HG03175 (cell line): ENCODE measurements around the gene EPOP.

Experiments
- ATAC-seq: cut with Tn5 transposase; IDR thresholded peaks from one replicate; pipeline ENCODE4 v1.9.1; 2021; ENCODE audit warnings: mild to moderate bottlenecking, moderate library complexity; ENCODE audit not compliant: unreplicated experiment

Gene EPOP

DNA sequence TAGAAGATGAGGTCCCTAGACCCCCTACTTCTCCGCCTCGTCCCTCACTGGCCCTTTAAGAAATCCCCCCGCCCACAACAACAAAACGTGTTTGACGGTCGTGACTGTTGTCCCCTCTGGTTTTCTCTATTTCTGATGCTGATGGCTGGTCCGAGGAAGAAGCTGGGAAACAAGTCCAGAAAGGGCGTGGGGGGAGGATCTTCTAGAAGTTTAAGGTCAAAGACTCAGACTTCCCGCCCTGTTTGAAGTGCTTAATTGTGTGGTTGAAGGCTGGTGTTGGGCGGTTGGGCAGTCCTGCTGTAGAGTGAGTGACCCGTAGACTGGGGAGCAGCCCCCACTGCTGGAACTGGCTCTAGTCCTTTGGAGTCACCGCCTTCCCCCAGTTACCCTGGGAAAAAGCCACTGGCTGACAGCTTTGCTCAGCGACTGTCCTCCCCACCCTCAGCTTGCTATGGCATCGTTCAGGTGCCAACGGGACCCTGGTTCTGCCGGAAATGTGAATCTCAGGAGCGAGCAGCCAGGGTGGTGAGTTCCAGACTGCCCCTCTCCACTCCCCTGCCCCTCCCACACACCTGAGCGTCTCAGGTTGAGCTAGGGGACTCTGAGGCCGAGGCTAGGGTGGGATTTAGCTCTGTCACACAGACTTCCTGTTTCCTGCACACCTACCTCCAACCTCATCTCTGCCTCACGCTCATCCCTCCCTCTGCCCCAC is 31.9 kb upstream of the EPOP start:
- no peak for ATAC-seq

DNA sequence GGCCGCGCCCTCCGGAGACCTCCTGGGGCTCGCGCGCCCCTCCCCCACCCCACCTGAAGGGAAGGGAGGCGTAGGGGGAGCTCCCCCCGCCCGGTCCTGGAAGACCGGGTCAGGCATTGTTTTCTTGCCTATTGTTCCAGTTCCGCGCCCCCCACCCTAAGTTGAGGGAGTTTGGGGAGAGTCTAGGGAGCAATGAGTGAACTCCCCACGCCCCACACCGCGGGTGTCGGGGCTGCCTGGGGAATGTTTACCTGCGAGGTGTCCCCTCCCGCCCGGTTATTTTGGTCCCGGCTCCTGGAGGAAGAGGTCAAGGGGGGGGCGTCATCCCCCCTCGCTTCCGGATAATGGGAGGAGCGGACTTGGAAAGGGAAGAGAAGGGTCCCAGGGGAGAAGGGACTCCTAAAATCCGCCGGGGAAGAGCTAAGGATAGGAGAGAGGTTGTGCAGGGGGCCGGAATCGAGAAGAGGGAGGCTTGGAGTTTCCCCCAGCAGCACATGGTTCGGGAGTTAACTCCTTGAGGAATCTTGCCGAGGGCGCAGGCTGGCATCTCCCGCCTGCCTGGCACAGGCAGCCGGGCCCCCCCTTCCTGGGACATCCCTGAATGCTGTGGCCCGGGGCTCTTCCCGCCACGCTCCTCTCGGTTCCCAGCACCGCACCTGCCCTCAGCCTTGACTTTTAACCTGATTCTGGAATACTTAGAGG is 31.2 kb upstream of the EPOP start:
- ATAC-seq: no peak

DNA sequence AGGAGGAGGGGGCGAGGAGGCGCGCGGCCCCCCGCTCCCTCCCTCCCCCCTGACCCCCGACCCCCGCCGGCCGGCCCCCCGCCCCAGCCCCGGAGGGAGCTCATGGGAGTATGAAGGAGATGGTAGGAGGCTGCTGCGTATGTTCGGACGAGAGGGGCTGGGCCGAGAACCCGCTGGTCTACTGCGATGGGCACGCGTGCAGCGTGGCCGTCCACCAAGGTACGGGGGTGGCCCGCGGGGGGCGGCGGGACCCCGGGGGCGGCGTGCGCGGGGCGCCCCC is 30.7 kb upstream of the EPOP start:
- ATAC-seq: no peak

DNA sequence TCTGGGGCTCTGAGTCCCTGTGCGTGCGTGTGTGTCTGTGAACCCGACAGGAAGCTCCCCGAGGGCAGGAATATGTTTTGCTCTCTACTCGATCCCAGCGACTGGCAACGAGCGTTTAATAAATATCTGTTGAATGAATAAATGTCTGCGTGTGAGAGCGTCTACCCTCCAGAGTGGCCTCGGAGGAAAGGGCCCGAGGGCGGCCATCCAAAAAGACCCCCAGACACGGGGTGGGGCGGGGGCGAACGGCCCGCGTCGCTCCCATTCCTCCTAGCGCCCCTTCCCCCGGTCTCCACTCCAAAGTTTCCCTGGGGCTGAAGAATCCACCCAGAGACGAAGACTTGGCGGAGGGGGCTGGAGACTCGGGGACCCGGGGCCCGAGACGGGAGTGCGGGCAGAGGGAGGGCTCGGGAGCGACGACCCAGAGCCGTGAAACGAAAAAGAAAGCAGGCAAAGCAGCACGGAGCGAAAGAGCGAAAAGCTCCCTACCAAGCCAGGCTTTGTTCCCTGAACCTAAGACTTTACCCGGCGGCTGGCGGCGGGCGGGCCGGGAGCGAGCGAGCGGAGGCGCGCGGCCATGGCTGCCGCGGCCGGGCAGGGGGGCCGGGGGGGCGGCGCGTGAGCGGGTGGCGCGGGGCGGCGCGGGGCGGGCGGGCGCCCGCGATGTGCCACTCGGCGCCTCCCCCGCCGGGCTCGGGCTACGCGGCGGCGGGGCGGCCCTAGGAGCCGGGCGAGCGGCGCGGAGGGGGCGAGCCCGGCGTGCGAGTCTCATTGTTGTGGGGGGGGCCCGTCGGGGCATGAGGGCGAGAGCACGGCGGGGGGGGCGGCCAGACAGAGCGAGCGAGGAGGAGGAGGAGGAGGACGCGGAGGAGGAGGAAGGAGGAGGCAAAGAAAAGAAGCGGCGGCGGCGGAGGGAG is 30.1 kb upstream of the EPOP start, which contains the start of gene MLLT6:
TSS of gene MLLT6 (plus strand) at position 668 of the 917 bp plus-strand sequence. CDS start 360 bp downstream, outside the sequence.
- no peak for ATAC-seq

DNA sequence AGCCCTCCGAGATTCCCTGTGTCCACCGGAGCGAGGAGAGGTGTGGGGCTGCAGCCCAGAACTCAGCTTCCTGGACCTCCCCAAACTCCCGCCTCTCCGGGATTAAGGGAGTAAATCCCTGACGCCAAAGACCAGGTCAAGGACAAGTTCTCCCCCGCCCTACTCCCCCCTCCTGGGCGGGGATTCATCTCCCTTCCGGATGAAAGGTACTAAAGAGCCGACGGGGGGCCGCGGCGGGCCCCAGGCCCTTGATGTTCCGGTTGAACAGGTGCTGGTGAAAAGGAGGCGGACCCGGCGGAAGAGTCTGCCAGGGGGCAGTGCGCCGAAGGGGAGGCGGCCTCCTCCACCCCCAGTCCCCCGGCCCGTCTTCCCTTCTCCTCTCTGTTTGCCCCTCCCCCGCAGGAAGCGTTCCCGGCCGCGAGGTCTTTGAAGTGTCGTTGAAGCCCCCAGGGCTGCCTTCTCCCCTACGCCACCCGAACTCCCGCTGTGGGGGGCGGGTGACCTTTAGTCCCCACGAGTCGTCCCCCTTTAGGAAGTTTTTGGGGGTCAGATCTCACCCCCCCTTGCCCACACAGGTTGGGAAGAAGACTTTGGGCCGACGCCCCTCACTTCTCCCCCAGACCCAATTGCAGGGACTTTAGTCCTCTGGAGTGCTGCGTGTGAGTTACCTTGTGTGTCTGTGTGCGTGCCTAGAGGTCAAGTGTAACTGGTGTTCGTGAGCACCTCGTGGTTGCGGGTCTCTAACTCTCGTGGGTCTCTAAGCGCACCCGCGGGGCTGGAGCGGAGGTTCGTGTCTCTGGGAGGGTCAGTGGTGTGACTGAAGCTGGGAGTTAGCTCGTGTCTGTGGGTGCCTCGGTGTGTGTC is 29.2 kb upstream of the EPOP start:
- no peak for ATAC-seq

DNA sequence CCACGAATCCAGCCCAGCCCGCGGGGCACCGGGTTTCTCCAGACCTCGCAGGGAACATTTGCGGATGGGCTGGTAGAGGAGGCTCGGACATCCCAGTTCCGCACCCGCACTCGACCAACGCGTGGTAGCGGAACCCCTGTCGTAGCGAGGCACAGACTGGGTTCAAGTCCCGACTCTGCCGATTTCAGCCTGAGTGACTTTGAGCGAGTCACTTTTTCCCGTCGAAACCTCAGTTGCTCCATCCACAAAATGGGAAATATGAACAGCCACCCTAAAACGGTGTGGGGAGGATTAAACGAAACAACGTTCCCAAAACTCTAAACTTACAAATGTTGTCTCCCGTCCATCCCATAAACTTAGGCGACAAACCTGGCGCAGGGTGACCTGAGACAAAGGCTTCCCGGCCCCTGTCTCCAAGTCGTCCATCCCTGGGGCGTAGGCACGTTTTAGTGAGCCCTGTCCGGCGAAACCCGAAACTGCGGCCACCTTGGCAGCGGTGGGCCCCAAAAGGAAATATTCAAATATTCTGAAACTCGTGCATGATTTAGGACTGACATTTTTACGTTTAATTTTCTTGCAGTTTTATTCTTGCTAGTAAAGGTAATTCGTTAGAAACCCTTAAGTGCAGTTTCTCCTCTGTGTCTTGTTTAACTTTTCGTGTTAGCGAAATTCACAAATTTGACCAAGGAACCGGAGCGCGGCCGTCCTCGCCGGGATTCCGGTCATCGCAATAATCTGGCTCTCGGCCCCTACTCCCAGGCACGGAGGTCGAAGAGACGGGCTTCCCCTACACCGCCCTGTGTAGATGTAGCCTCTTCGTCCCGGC is 28.4 kb upstream of the EPOP start:
- no peak for ATAC-seq

DNA sequence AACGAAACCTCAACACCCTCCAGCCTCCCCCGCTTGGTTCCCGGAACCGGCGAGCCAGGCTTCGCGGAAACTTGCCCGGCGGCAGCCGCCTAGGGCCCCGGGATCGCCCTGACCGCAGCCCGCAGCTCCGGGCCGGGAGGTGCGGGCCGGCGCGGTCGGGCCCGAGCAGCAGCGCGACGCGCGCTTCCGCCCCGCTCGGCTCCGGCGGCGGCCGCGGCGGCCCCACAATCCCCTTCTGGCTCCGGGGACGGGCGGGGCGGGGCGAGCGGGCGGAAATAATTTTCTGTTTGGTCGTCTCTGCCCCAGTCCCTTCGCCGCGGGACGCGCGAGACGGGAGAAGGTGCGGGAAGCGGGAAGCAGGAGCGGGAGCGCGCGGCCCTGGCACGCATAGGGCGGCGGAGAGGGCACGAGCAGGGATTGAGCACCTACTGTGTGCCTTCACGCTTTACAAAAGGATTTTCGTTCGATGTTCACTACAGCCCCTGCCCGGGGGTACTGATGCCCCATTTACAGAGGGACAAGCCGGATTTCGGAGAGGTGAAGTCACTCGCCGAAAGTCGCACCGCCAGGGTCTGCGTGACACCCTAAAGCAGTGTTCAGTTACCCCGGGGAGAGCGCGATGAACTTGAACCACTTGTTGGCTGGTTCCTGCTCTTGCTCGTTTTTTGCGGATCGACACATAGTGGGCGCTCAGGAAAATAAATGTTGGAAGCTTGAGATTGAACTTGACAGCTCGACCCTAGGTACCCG is 27.6 kb upstream of the EPOP start:
- peak; percentile 38 for ATAC-seq

DNA sequence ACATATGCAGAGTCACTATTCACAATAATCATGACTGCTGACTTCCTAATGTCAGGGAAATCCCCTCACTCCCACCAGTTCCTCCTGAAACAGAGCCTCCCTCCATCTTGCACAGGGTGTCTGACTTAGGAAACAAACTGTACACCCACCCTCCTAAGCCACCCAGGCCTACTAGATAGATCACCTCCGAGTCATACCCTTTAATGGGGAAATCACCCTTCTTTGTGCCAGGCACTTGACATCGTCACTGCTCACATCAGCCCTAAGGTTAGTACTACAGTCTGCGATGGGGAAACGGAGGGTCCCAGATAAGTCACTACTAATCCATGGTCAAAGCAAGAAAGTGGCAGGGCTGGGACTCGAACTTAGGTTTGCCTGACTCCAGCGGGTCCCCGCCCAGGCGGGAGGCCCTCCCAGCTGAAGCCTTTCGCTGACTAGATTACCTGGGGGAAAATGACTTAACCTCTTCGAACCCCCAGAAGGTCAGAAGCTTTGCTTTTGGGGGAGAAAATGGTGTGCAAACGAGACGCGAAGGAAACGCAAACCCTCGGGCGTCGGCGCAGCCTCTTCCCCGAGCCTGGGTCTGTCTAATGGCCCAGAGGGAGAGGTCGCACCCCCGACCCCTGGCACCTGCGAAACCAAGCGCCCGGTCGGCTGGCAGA is 26.9 kb upstream of the EPOP start:
- ATAC-seq: peak; percentile 27

DNA sequence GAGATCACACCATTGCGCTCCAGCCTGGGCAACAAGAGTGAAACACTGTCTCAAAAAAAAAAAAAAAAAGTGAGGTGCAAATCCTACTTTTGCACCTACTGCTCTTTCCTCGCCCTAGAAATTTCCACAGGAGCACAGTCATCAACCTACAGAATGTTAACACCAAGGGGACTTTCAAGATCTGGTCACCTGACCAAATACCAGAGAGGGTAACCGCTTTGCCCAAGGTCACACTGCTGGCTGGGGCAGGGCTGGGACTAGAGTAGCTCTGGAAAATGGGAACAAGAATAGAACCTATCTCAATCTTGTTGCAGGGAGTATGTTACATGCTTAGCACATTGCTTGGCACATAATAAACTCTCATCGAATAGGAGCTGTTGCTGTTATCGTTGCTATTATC is 24.0 kb upstream of the EPOP start:
- ATAC-seq: no peak

DNA sequence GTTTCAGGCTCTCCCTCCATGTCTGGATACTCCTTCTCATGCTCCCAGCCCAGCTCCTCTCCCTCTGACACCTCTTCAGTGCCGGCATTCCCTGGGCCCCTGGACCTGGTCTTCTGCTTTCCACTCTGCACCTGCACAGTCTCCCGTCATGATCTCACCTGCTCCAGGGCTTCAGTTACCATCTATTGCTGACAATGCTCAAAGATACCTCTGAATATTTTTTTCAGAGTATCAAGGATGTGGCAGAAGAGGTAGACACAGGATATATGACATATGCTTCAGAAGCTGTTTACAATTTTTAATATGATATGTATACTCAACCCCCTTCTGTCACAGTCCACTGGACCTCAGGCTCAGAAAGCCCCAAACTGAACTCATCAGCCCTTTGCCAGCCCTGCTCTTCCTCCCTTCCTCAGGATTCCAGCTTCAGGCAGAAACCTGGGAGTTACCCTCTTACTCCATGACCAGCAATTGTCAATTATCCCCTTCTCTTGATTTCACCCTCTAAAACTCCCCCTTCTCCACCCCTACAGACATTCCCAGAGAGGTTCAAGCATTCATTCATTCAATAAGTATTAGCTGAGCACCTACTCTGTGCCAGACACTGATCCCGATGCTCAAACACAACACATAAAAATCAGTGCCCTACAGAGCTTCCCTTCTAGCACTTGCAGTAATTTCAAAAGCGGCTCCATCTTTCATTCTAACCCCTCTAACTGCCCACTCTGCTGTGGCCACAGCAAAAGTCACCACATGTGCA is 22.5 kb upstream of the EPOP start:
- no peak for ATAC-seq

DNA sequence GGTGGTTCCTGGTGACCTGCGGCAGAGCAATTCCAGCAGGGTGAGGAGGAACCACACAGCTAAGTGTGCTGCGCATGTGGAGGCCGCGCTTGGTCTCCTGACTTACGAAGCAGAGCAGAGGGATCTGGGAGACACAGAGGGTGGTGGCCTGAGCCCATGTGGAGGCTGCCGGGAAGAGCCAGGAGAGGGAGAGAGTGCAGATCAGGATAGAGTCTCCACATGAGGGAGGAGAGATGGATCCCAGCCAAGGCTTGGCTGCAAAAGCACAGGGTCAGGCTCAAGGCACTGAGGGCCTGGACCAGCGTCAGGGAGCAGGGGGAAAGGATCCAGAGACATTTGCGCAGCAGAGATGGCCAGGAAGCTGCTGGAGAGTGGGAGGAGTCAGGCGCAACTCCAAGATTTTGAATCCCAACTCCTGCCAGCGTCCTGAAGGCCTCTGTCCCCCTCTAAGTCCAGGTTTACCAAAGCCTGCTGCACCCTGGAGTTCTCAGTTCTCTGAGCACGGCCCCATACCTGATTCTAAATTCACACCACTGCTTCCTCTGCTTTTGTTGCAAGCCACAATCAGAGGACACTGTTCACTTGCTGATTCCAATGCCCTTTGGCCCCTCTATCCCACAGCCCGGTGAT is 19.1 kb upstream of the EPOP start:
- no peak for ATAC-seq

DNA sequence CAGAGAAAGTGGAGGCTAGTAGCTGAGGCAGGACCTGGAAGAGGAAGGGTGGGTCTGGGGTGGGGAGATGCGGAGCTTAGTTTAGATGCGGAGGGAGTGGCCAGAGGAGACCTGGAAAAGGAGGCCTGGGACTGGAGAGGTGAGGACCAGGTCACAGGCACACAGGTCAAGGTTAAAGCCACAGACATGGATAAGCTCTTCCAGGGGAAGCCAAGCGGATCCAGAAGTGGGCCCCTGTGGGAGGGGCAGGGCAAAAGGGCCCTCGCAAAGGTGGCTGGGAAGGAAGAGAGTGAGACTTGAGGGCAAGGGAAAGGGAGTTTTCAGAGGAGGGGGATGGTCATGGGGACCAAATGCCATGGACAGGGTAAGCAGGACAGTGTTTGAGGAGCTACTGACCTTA is 16.4 kb upstream of the EPOP start:
- ATAC-seq: no peak

DNA sequence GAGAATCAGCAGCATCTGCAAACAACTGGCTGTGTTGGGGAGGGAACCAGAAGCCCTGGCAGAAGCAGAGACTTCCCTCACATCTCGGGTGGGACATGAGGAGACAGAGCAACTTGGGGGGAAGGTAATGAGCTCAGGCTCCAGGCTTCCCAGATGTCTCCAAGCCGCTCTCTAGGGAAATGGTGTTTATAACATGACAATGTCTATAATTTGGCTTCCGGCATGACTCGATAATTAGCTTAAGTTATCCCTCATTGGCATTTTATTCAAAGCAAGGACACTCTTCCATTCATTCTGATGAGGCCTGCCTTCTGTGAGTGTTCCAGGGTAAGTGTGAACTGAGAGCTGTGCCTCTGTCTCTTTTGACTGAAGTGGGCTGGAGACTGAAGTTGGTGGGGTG is 15.6 kb upstream of the EPOP start:
- ATAC-seq: no peak

DNA sequence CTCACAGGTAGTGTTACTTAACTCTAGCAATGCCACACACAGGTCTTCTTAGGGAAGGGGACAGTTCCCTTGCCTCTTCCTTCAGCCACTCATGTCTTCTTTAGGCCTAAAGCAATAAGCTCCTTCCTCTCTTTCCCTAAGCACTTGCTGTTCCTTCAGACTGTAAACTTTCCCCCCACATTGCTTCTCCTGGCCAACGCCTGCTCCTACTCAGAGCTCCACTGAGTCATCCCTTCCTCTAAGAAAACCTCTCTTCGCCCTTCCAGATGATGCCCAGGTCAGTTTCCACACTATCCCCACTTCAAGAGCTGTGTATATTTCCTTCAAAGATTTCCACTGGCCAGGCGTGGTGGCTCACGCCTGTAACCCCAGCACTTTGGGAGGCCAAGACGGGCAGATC is 12.5 kb upstream of the EPOP start:
- no peak for ATAC-seq

DNA sequence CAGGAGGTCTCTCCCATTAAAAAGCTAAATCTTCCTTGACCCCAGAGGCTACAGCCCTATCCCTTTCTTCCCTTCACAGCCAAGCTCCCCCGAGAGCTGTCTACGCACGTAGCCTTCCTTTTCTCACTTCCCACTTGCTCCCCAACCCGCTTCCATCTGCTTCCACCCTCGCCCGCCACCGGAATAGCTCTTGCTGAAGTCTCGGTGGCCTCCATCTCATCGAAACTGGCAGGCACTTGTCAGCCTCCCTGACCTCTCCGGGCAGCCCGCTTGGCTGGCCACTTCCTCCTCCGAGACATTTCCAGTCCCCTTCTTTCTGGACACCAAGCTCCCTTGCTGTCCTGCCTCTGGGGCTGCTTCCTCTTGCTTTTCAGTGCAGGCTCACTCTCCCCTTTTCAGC is 10.7 kb upstream of the EPOP start:
- ATAC-seq: no peak

DNA sequence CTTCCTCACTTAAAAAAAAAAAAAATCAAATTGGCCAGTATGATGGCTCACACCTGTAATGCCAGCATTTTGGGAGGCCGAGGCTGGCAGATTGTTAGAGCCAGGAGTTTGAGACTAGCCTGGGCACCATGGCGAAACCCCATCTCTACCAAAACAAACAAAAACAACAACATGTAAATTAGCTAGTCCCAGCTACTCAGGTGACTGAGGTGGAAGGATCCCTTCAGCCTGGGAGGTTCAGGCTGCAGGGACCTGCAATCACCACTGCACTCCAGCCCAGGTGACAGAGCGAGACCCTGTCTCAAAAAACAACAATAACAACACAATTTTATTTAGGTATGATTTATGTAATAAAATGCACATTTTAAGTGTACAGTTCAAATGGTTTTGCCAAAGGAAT is 6.3 kb upstream of the EPOP start:
- no peak for ATAC-seq

DNA sequence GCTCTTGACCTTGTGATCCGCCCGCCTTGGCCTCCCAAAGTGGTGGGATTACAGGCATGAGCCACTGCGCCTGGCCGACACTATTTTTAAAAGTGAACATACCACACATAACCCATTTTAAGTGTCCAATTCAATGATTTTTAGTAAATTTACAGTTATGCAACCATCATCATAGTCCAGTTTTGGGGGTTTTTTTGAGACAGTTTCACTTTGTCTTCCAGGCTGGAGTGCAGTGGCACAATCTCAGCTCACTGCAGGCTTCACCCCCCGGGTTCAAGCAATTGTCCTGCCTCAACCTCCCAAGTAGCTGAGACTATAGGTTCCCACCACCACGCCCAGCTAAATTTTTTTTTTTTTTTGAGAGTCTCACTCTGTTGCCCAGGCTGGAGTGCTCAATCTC is 3.1 kb upstream of the EPOP start:
- no peak for ATAC-seq
